ENCODE data around the gene MRPL22. TPM values are rescaled to one million over a fixed set of nuclear protein-coding genes. Genes with fewer than 3 reads are reported as not detected.

MRPL22 gene
- total and polyA plus RNA-seq, 2 of the 13 experiments (the other 11 are each of a cell fraction or from before 2014, with no cell fraction given) = 66.8 to 84.8 TPM

DNA sequence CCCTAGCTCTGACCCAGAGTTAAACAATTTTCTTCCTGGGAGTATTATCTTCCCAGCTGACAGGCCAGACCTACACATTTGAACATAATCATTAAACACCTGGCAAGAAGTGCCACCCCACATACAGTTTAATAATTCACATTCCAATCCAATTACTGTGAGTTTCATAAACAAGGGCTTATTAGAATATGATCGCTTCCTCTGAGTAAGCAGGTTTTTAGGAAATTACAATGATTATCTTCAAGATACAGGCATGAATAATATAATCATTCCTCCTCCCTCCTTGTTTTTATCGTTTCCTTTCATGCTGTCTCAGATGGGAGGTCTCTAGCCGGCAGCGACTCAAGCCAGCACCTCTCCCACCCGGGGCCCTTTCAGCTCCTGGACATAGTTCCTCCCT is 56.9 kb downstream of the MRPL22 start:
- Histone ChIP-seq H2AFZ (ENCODE audit: low read length) (no peak overlapping the region), H4K20me1 (ENCODE audit: insufficient read depth, low read length) (no peaks in the 10 kb centered on the region), H3K4me1 (ENCODE audit: insufficient read depth, low read length) (peaks cover 12% of the 10 kb centered on the region; the same call in 1 of the 2 replicates), H3K9ac (ENCODE audit: insufficient read depth, low read depth, low read length) (no peak overlapping the region), H3K27ac (ENCODE audit: extremely low read length, insufficient read depth, low read length) (no peak overlapping the region), H3K27me3 (ENCODE audit: control insufficient read depth in 1 of 2, insufficient read depth in 2 of 2, low read length in 2 of 2) (no peaks in the 10 kb centered on the region), H3K36me3 (replicated peaks in 1 of 2; ENCODE audit: control insufficient read depth in 1 of 2, insufficient read depth in 2 of 2, low read length in 2 of 2) (no peaks in the 10 kb centered on the region), H3K79me2 (ENCODE audit: insufficient read depth, low read length) (no peaks in the 10 kb centered on the region), H3K4me2 (ENCODE audit: low read depth, low read length) (no peak overlapping the region), H3K4me3 (replicated peaks in 1 of 3; ENCODE audit: insufficient read depth in 1 of 3, low read depth in 2 of 3, low read length in 3 of 3) (no peak overlapping the region), H3K9me3 (ENCODE audit: low read length) (no peaks in the 10 kb centered on the region)
- ChIA-PET POLR2A (no interaction called here), CTCF (ENCODE audit: low intra/inter-chr PET ratio, low total read pairs) (no interaction called here)
- DNase-seq (ENCODE audit: low spot score) = no peak
- 40% methylated on average over 5 of the region's 5 CpGs for whole genome bisulfite sequencing (ENCODE audit: low lambda C conversion rate)
- BruUV-seq (replicated peaks) = no TSS peak
- ATAC-seq = no peak
- no peak for FAIRE-seq
- in situ Hi-C loops (cut with HindIII; ENCODE audit: extremely low pct_ligation_motif_present, low pct_unique_long_range_greater_than_20kb) (no loop called here), intact Hi-C loops (cut with micrococcal nuclease; ENCODE audit: unreplicated experiment) (no loop called here)
- TF ChIP-seq XBP1 (CRISPR knock-in tag; IDR thresholded peaks at IDR 0.05) = no peak
- no peak for TF ChIP-seq ZNF782 (CRISPR knock-in tag; IDR thresholded peaks at IDR 0.05; ENCODE audit: borderline replicate concordance)
- TF ChIP-seq, protein P1, sequence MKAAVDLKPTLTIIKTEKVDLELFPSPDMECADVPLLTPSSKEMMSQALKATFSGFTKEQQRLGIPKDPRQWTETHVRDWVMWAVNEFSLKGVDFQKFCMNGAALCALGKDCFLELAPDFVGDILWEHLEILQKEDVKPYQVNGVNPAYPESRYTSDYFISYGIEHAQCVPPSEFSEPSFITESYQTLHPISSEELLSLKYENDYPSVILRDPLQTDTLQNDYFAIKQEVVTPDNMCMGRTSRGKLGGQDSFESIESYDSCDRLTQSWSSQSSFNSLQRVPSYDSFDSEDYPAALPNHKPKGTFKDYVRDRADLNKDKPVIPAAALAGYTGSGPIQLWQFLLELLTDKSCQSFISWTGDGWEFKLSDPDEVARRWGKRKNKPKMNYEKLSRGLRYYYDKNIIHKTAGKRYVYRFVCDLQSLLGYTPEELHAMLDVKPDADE (CRISPR knock-in tag; IDR thresholded peaks at IDR 0.05) = no peak
- no peak for TF ChIP-seq SNAPC2 (CRISPR knock-in tag; IDR thresholded peaks at IDR 0.05)
- TF ChIP-seq, protein P2, sequence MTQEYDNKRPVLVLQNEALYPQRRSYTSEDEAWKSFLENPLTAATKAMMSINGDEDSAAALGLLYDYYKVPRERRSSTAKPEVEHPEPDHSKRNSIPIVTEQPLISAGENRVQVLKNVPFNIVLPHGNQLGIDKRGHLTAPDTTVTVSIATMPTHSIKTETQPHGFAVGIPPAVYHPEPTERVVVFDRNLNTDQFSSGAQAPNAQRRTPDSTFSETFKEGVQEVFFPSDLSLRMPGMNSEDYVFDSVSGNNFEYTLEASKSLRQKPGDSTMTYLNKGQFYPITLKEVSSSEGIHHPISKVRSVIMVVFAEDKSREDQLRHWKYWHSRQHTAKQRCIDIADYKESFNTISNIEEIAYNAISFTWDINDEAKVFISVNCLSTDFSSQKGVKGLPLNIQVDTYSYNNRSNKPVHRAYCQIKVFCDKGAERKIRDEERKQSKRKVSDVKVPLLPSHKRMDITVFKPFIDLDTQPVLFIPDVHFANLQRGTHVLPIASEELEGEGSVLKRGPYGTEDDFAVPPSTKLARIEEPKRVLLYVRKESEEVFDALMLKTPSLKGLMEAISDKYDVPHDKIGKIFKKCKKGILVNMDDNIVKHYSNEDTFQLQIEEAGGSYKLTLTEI (CRISPR knock-in tag; conservative IDR thresholded peaks at IDR 0.05) = no peak
- TF ChIP-seq, protein P3, sequence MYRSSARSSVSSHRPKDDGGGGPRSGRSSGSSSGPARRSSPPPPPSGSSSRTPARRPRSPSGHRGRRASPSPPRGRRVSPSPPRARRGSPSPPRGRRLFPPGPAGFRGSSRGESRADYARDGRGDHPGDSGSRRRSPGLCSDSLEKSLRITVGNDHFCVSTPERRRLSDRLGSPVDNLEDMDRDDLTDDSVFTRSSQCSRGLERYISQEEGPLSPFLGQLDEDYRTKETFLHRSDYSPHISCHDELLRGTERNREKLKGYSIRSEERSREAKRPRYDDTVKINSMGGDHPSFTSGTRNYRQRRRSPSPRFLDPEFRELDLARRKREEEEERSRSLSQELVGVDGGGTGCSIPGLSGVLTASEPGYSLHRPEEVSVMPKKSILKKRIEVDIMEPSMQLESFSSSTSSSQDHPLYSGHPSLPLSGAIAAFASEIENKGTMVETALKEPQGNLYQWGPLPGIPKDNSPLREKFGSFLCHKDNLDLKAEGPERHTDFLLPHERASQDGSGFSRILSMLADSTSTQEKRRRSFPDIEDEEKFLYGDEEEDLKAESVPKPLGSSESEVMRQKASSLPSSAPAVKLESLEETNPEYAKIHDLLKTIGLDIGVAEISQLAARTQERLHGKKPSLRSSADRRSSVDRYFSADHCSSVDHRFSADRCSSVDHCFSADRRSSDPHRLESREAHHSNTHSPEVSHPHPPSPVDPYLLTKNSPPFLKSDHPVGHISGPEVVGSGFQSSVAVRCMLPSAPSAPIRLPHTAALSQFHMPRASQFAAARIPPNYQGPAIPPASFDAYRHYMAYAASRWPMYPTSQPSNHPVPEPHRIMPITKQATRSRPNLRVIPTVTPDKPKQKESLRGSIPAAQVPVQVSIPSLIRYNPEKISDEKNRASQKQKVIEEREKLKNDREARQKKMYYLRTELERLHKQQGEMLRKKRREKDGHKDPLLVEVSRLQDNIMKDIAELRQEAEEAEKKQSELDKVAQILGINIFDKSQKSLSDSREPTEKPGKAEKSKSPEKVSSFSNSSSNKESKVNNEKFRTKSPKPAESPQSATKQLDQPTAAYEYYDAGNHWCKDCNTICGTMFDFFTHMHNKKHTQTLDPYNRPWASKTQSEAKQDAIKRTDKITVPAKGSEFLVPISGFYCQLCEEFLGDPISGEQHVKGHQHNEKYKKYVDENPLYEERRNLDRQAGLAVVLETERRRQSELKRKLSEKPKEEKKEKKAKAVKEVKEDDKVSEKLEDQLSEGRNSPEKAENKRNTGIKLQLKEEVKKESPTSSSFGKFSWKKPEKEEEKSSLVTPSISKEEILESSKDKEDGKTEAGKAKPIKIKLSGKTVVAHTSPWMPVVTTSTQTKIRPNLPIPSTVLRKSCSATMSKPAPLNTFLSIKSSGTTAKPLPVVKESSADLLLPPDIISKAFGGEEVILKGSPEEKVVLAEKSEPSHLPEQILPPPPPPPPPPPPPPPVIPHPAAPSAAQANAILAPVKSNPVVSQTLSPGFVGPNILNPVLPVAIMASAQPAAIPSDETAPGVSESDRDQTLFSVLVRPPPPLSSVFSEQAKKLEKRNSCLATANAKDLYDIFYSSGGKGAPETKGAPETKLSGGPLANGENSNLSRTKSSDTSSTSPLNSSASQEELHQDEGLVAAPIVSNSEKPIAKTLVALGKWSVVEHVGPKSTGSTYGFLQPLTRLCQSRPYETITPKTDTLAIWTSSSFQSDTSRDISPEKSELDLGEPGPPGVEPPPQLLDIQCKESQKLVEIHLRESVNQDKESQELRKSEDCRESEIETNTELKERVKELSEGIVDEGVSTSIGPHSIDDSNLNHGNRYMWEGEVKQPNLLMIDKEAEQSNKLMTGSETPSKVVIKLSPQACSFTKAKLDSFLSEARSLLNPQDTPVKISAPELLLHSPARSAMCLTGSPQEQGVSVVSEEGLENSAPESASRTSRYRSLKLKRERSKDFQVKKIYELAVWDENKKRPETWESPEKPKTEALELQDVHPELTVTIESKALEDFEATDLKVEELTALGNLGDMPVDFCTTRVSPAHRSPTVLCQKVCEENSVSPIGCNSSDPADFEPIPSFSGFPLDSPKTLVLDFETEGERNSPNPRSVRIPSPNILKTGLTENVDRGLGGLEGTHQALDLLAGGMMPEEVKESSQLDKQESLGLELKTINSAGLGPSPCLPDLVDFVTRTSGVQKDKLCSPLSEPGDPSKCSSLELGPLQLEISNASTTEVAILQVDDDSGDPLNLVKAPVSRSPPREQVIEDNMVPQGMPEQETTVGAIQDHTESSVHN (CRISPR knock-in tag; IDR thresholded peaks at IDR 0.05) = no peak
- TF ChIP-seq MZF1 (CRISPR knock-in tag; IDR thresholded peaks at IDR 0.05; ENCODE audit: borderline replicate concordance) = no peak
- TF ChIP-seq, protein P4, sequence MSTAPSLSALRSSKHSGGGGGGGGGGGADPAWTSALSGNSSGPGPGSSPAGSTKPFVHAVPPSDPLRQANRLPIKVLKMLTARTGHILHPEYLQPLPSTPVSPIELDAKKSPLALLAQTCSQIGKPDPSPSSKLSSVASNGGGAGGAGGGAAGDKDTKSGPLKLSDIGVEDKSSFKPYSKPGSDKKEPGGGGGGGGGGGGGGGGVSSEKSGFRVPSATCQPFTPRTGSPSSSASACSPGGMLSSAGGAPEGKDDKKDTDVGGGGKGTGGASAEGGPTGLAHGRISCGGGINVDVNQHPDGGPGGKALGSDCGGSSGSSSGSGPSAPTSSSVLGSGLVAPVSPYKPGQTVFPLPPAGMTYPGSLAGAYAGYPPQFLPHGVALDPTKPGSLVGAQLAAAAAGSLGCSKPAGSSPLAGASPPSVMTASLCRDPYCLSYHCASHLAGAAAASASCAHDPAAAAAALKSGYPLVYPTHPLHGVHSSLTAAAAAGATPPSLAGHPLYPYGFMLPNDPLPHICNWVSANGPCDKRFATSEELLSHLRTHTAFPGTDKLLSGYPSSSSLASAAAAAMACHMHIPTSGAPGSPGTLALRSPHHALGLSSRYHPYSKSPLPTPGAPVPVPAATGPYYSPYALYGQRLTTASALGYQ (CRISPR knock-in tag; IDR thresholded peaks at IDR 0.05) = no peak
- no peak for TF ChIP-seq ZNF746 (CRISPR knock-in tag; IDR thresholded peaks at IDR 0.05)
- TF ChIP-seq NR2F6 (IDR thresholded peaks at IDR 0.05) = no peak
- TF ChIP-seq NR2F6 (CRISPR knock-in tag; IDR thresholded peaks at IDR 0.05) = no peak
- no peak for TF ChIP-seq ETV6 (CRISPR knock-in tag; conservative IDR thresholded peaks at IDR 0.05)
- TF ChIP-seq NFYC (CRISPR knock-in tag; IDR thresholded peaks at IDR 0.05) = no peak
- no peak for TF ChIP-seq MAFG (CRISPR knock-in tag; IDR thresholded peaks at IDR 0.05)
